GM19372 (cell line): ENCODE measurements around the gene TMC7.
"Not testable (repeated sequence)": the region's sequence is repeated elsewhere in the genome, so short reads cannot be mapped to it uniquely, and the experiment has no call there.

Source experiments
- ATAC-seq: cut with Tn5 transposase; IDR thresholded peaks from one replicate; pipeline ENCODE4 v1.9.1; 2021; ENCODE audit warnings: mild to moderate bottlenecking, low read depth, moderate library complexity; ENCODE audit not compliant: unreplicated experiment

Gene TMC7

GRCh38 chr16:18975109-18975508 is 8.6 kb upstream of the TMC7 start:
- no peak for ATAC-seq

GRCh38 chr16:18979936-18980335 is 3.8 kb upstream of the TMC7 start:
- no peak for ATAC-seq

- ATAC-seq, result no peak
Observed at GRCh38 chr16:18984435-18985005, 786 bp downstream of the TMC7 start.

GRCh38 chr16:18985256-18985655 is 1.5 kb downstream of the TMC7 start:
- not testable (repeated sequence) for ATAC-seq

GRCh38 chr16:18991731-18992130 is 8.0 kb downstream of the TMC7 start:
- not testable (repeated sequence) for ATAC-seq

- not testable (repeated sequence) for ATAC-seq
Observed at GRCh38 chr16:18993531-18993930, 9.8 kb downstream of the TMC7 start.

GRCh38 chr16:18994181-18994580 is 10.4 kb downstream of the TMC7 start:
- ATAC-seq, result not testable (repeated sequence)

- not testable (repeated sequence) for ATAC-seq
Observed at GRCh38 chr16:18995406-18995805, 11.7 kb downstream of the TMC7 start.

- not testable (repeated sequence) for ATAC-seq
Observed at GRCh38 chr16:18996536-18996935, 12.8 kb downstream of the TMC7 start.

GRCh38 chr16:18997001-18997400 is 13.3 kb downstream of the TMC7 start:
- not testable (repeated sequence) for ATAC-seq

GRCh38 chr16:18999045-18999393 is 15.3 kb downstream of the TMC7 start:
- ATAC-seq, result no peak

GRCh38 chr16:19001788-19002187 is 18.1 kb downstream of the TMC7 start:
- no peak for ATAC-seq

GRCh38 chr16:19003935-19004334 is 20.2 kb downstream of the TMC7 start:
- no peak for ATAC-seq

- ATAC-seq, result no peak
Observed at GRCh38 chr16:19005561-19006445, 22.1 kb downstream of the TMC7 start.

- ATAC-seq, result no peak
Observed at GRCh38 chr16:19006446-19007315, 22.9 kb downstream of the TMC7 start.

GRCh38 chr16:19008245-19009169 is 24.8 kb downstream of the TMC7 start:
- ATAC-seq, result no peak

- ATAC-seq, result no peak
Observed at GRCh38 chr16:19011169-19011731, 27.5 kb downstream of the TMC7 start.

- ATAC-seq, result no peak
Observed at GRCh38 chr16:19014461-19014860, 30.7 kb downstream of the TMC7 start.

GRCh38 chr16:19017179-19017578 is 33.4 kb downstream of the TMC7 start:
- no peak for ATAC-seq

- no peak for ATAC-seq
Observed at GRCh38 chr16:19020689-19021088, 37.0 kb downstream of the TMC7 start.
